ENCODE results near the gene WDR4.

DNA sequence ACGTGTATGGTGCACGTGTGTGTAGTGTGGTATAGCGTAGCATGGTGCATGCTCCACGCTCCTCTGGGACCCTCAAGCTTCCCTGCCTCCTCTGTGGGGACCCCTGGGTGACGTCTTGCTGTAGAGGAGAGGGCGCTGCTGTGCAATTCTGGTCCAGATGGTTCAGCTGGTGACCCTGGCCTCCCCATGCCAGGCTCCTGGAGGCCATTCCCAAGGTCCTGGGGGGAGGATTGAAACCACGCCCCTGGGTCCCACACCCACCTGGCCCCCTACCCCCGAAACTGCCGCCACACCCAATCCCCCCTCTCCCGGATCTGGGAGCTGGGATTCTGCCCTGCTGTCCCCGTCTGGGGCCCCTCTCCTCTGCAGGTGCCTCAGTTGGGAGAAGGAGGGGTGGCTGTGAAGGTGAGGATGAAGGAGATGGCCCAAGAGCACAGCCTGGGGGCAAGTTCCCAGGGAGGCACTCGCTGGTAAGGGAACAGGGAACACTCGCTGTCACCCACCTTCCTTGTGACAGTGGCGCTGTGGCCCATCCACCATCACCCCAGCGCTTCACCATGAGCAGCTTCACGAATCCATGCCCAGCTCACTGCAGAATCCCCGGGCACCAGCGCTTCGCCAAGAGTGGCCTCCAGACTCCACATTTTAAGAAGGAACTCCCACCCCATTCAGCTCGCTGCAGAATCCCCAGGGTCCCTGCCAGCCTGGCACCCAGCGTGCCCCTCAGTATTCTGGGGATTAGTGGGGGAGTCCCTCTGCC, 38.0 kb downstream of the WDR4 start:
- TF ChIP-seq ZFP30 (CRISPR knock-in tag; IDR thresholded peaks at IDR 0.05) (no peak), ZFP3 (CRISPR knock-in tag; IDR thresholded peaks at IDR 0.05) (no peak), TCF4 (CRISPR knock-in tag; IDR thresholded peaks at IDR 0.05; ENCODE audit: borderline replicate concordance) (no peak), ZNF70 (CRISPR knock-in tag; IDR thresholded peaks at IDR 0.05) (no peak), ZNF8 (CRISPR knock-in tag; IDR thresholded peaks at IDR 0.05) (no peak), ZC3H10 (CRISPR knock-in tag; IDR thresholded peaks at IDR 0.05) (no peak)
- TF ChIP-seq, protein P1, sequence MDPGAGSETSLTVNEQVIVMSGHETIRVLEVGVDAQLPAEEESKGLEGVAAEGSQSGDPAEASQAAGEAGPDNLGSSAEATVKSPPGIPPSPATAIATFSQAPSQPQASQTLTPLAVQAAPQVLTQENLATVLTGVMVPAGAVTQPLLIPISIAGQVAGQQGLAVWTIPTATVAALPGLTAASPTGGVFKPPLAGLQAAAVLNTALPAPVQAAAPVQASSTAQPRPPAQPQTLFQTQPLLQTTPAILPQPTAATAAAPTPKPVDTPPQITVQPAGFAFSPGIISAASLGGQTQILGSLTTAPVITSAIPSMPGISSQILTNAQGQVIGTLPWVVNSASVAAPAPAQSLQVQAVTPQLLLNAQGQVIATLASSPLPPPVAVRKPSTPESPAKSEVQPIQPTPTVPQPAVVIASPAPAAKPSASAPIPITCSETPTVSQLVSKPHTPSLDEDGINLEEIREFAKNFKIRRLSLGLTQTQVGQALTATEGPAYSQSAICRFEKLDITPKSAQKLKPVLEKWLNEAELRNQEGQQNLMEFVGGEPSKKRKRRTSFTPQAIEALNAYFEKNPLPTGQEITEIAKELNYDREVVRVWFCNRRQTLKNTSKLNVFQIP (CRISPR knock-in tag; IDR thresholded peaks at IDR 0.05; ENCODE audit: borderline replicate concordance, low read depth), result no peak
- TF ChIP-seq, protein P2, sequence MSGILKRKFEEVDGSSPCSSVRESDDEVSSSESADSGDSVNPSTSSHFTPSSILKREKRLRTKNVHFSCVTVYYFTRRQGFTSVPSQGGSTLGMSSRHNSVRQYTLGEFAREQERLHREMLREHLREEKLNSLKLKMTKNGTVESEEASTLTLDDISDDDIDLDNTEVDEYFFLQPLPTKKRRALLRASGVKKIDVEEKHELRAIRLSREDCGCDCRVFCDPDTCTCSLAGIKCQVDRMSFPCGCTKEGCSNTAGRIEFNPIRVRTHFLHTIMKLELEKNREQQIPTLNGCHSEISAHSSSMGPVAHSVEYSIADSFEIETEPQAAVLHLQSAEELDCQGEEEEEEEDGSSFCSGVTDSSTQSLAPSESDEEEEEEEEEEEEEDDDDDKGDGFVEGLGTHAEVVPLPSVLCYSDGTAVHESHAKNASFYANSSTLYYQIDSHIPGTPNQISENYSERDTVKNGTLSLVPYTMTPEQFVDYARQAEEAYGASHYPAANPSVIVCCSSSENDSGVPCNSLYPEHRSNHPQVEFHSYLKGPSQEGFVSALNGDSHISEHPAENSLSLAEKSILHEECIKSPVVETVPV (CRISPR knock-in tag; IDR thresholded peaks at IDR 0.05), result no peak

All from SK-N-SH treated with all-trans-retinoic acid at 6 μM for 48 hours (cell line).